DOHH2 (cell line): ENCODE data around the gene BCKDHA.

Source experiments
- H3F3A ChIP-seq: fragments of 200-600 bp; sonication (generic), shearing (Covaris generic); 2 replicates; pipeline ENCODE4 v1.6.0; 2016; ENCODE audit warnings: antibody characterized with exemption, mild to moderate bottlenecking; ENCODE audit not compliant: control insufficient read depth, insufficient read depth
- H3K27ac ChIP-seq: fragments of 200-600 bp; sonication (generic); 2 replicates; pipeline ENCODE4 v1.5.1; 2014; ENCODE audit warnings: low read depth, mild to moderate bottlenecking, low read length, moderate library complexity
- H3K27me3 ChIP-seq: fragments of 200-600 bp; sonication (generic); 2 replicates; pipeline ENCODE4 v1.6.1; 2014; ENCODE audit warnings: mild to moderate bottlenecking, low read length, mixed read lengths; ENCODE audit not compliant: control insufficient read depth
- H3K36me3 ChIP-seq: fragments of 200-600 bp; sonication (generic); 2 replicates; pipeline ENCODE4 v1.6.1; 2014; ENCODE audit warnings: mild to moderate bottlenecking, low read length, moderate library complexity, mixed read lengths; ENCODE audit not compliant: control insufficient read depth
- H3K4me1 ChIP-seq: fragments of 200-600 bp; sonication (generic); 2 replicates; pipeline ENCODE4 v1.6.1; 2014; ENCODE audit warnings: mild to moderate bottlenecking, low read length, mixed read lengths; ENCODE audit not compliant: control insufficient read depth
- H3K4me2 ChIP-seq: fragments of 200-600 bp; sonication (generic); 2 replicates; pipeline ENCODE4 v1.6.0; 2014; ENCODE audit warnings: mild to moderate bottlenecking, low read length, moderate library complexity
- H3K4me3 ChIP-seq: fragments of 200-600 bp; sonication (generic); 2 replicates; pipeline ENCODE4 v1.5.1; 2014; ENCODE audit warnings: mild to moderate bottlenecking, low read length, mixed read lengths
- H3K79me2 ChIP-seq: fragments of 200-600 bp; sonication (generic); 2 replicates; pipeline ENCODE4 v1.6.1; 2014; ENCODE audit warnings: mild to moderate bottlenecking, low read length, mixed read lengths; ENCODE audit not compliant: control insufficient read depth
- H3K9me2 ChIP-seq: fragments of 200-600 bp; sonication (generic); replicated peaks from 2 replicates; pipeline ENCODE4 v1.6.1; 2014; ENCODE audit warnings: mild to moderate bottlenecking, low read length, mixed read lengths; ENCODE audit not compliant: control insufficient read depth
- H3K9me3 ChIP-seq: fragments of 200-600 bp; sonication (generic); 2 replicates; pipeline ENCODE4 v1.6.1; 2014; ENCODE audit warnings: antibody characterized with exemption, low read length, mixed read lengths; ENCODE audit not compliant: control insufficient read depth, insufficient read depth
- H4K20me1 ChIP-seq: fragments of 200-600 bp; sonication (generic); 2 replicates; pipeline ENCODE4 v1.6.0; 2014; ENCODE audit warnings: low read depth, mild to moderate bottlenecking, antibody characterized with exemption, low read length, moderate library complexity; ENCODE audit not compliant: control insufficient read depth, insufficient read depth
- EZH2phosphoT487 ChIP-seq: fragments of 200-600 bp; sonication (generic); IDR thresholded peaks from 2 replicates; pipeline ENCODE4 v1.6.1; 2017; ENCODE audit warnings: borderline replicate concordance, mild to moderate bottlenecking, antibody characterized with exemption, low read length, moderate library complexity, mixed read lengths
- TF ChIP-seq, protein P1 (sequence below): fragments of 200-600 bp; sonication (generic); IDR thresholded peaks from one replicate; pipeline ENCODE4 v1.5.1; 2014; ENCODE audit warnings: antibody characterized with exemption, mild to moderate bottlenecking, low read depth, low read length; ENCODE audit not compliant: poor library complexity, severe bottlenecking

Gene BCKDHA

DNA sequence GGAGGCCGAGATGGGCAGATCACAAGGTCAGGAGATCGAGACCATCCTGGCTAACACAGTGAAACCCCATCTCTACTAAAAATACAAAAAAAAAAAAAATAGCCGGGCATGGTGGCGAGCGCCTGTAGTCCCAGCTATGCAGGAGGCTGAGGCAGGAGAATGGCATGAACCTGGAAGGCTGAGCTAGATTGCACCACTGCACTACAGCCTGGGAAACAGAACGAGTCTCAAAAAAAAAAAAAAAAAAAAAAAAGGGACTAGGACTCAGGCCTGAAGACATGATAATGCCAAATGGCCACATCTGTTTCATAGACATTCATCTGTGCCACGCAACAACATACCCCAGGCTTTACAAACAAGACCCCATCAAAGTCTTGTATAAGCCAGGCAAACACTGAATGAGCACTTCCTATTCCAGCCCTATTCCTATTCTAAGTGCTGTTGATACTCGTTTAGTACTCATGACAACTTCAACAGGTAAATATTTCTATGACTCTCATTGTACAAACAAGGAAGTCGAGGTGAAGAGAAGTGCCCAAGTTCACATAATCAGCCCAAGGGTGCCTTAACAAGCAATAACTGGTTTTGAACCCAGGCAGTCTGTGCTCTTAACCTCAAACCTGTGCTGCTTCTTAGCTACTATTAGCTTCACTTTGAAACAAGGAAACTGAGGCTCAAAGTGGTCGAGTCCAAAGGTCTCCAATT, 35.3 kb upstream of the BCKDHA start:
- no peaks in the 10 kb centered on the region for H4K20me1 ChIP-seq
- H3K9me2 ChIP-seq: no peaks in the 10 kb centered on the region
- H3F3A ChIP-seq: 0 out of 2 replicates have a peak, but pooled peaks cover 2% of the 10 kb centered on the region
- H3K4me3 ChIP-seq: no peak overlapping the region
- no peak overlapping the region for H3K27ac ChIP-seq
- H3K4me1 ChIP-seq: peaks cover 21% of the 10 kb centered on the region
- H3K4me2 ChIP-seq: no peak overlapping the region
- no peaks in the 10 kb centered on the region for H3K27me3 ChIP-seq
- TF ChIP-seq, protein P1, sequence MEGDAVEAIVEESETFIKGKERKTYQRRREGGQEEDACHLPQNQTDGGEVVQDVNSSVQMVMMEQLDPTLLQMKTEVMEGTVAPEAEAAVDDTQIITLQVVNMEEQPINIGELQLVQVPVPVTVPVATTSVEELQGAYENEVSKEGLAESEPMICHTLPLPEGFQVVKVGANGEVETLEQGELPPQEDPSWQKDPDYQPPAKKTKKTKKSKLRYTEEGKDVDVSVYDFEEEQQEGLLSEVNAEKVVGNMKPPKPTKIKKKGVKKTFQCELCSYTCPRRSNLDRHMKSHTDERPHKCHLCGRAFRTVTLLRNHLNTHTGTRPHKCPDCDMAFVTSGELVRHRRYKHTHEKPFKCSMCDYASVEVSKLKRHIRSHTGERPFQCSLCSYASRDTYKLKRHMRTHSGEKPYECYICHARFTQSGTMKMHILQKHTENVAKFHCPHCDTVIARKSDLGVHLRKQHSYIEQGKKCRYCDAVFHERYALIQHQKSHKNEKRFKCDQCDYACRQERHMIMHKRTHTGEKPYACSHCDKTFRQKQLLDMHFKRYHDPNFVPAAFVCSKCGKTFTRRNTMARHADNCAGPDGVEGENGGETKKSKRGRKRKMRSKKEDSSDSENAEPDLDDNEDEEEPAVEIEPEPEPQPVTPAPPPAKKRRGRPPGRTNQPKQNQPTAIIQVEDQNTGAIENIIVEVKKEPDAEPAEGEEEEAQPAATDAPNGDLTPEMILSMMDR: no peak
- no peak for TF ChIP-seq EZH2phosphoT487
- H3K79me2 ChIP-seq: peaks cover 26% of the 10 kb centered on the region
- no peaks in the 10 kb centered on the region for H3K9me3 ChIP-seq
- no peaks in the 10 kb centered on the region; the same call in 1 of the 2 replicates for H3K36me3 ChIP-seq

GRCh38 chr19:41363371-41363752, 34.3 kb upstream of the BCKDHA start:
- H3K4me1 ChIP-seq: peaks cover 25% of the 10 kb centered on the region
- peak overlapping the region; percentile 87 for H3K4me3 ChIP-seq
- no peaks in the 10 kb centered on the region for H3K9me2 ChIP-seq
- 0 out of 2 replicates have a peak, but pooled peaks cover 2% of the 10 kb centered on the region for H3F3A ChIP-seq
- TF ChIP-seq, protein P1: no peak
- no peak for TF ChIP-seq EZH2phosphoT487
- H3K36me3 ChIP-seq: no peaks in the 10 kb centered on the region; the same call in none of the 2 replicates
- no peaks in the 10 kb centered on the region for H3K9me3 ChIP-seq
- no peaks in the 10 kb centered on the region for H4K20me1 ChIP-seq
- no peaks in the 10 kb centered on the region for H3K27me3 ChIP-seq
- peak overlapping the region; percentile 80 for H3K4me2 ChIP-seq
- H3K79me2 ChIP-seq: peaks cover 31% of the 10 kb centered on the region
- peak overlapping the region; percentile 89 for H3K27ac ChIP-seq

DNA sequence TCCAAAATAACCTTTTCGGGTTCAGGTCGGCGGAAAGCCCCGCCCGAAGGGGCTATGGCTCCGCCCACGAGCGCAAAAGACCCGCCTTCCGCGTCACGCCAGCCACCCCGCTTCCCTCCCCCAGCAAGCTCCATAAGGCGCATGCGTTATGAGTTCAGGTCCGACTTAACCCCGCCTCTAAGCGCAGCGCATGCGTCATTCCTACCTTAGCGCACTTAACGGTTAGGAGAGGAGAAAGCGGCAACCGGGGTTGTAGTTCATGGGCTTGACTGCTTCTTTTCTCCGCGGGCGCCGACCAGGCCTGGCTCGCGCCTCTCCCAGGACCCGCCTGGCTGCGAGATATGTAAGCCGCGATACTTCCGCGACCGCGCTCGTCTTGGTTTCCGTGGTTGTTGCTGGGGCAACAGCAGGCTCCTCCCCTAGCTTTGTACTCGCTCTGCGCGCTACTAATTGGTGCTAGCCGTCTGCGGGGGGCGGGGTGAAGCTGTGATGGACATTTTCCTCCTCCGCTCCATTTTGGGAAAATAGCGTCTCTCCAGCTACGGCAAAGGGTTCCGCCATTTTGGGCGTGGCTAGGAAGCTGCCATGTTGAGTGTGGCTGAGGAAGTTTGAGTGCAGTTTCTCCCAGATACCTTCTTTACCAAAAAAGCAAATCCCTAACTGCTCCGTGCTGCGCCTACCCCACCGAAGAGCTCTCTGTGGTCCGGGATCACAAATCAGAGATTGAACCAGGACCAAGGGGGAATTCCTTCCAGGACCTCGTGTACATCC, 33.7 kb upstream of the BCKDHA start, which contains the start of gene B9D2:
TSS of gene B9D2 (minus strand) at position 397 of the 771 bp plus-strand sequence. CDS start 630 bp downstream, outside the sequence.
- Histone ChIP-seq H3K9me2 (no peaks in the 10 kb centered on the region), H3K4me1 (peaks cover 25% of the 10 kb centered on the region), H3K4me3 (peak within 1 kb of the TSS; percentile 87), H3K4me2 (peak within 1 kb of the TSS; percentile 80), H4K20me1 (no peaks in the 10 kb centered on the region), H3K27me3 (no peaks in the 10 kb centered on the region), H3K79me2 (peaks cover 31% of the 10 kb centered on the region), H3K9me3 (no peaks in the 10 kb centered on the region), H3K36me3 (no peaks in the 10 kb centered on the region; the same call in none of the 2 replicates), H3F3A (0 out of 2 replicates have a peak, but pooled peaks cover 2% of the 10 kb centered on the region), H3K27ac (peak within 1 kb of the TSS; percentile 89)
- no peak for TF ChIP-seq EZH2phosphoT487
- TF ChIP-seq, protein P1: no peak
